CD14-positive monocyte (primary cell): Measurements from ENCODE around the gene GPR183. TPM values are rescaled to one million over a fixed set of nuclear protein-coding genes. Genes with fewer than 3 reads are reported as not detected.

Experiments used
- DNase-seq, 3 donors: peaks; one replicate each; pipeline ENCODE4 v3.0.0-alpha.2; 2011 to 2022
- H2AFZ ChIP-seq: 2 replicates; pipeline ENCODE4 v1.6.0; 2012; ENCODE audit warnings: mild to moderate bottlenecking, low read depth, low read length, inconsistent platforms; ENCODE audit not compliant: insufficient read depth, poor library complexity, severe bottlenecking
- H3K27ac ChIP-seq, 2 donors: 1 replicate in 1 of 2; 2 replicates in 1 of 2; pipeline ENCODE4 v1.5.1; 2012 to 2013; ENCODE audit warnings: low read length in 2 of 2, control low read depth in 1 of 2, inconsistent platforms in 1 of 2, low read depth in 1 of 2, mild to moderate bottlenecking in 1 of 2
- H3K27me3 ChIP-seq, 2 donors: one replicate each; pipeline versions ENCODE4 v1.6.0 to v1.6.1; 2011 to 2013; ENCODE audit warnings: low read length in 2 of 2; ENCODE audit not compliant: control insufficient read depth in 2 of 2, insufficient read depth in 2 of 2
- H3K36me3 ChIP-seq, 2 donors: replicated peaks in 1 of 2; 1 replicate in 1 of 2; 2 replicates in 1 of 2; pipeline versions ENCODE4 v1.5.1 to v1.6.1; 2012 to 2013; ENCODE audit warnings: low read length in 2 of 2, control low read depth in 1 of 2, inconsistent platforms in 1 of 2, mild to moderate bottlenecking in 1 of 2; ENCODE audit not compliant: insufficient read depth in 2 of 2, control insufficient read depth in 1 of 2
- H3K4me1 ChIP-seq, 2 donors: 1 replicate in 1 of 2; 2 replicates in 1 of 2; pipeline versions ENCODE4 v1.5.1 to v1.6.1; 2012 to 2013; ENCODE audit warnings: low read length in 2 of 2, control low read depth in 1 of 2, inconsistent platforms in 1 of 2, mild to moderate bottlenecking in 1 of 2, moderate library complexity in 1 of 2; ENCODE audit not compliant: insufficient read depth in 2 of 2, control insufficient read depth in 1 of 2
- H3K4me2 ChIP-seq: replicated peaks from 2 replicates; pipeline ENCODE3; 2012; ENCODE audit warnings: low read length, moderate library complexity, mild to moderate bottlenecking; ENCODE audit not compliant: poor library complexity, severe bottlenecking; ENCODE audit errors: extremely low read depth
- H3K4me3 ChIP-seq, 3 experiments: fragments of 200-600 bp in 1 of 3; sonication (generic) in 1 of 3; replicated peaks in 1 of 3; 1 replicate in 2 of 3; 2 replicates in 1 of 3; pipeline ENCODE4 v1.5.1; 2011 to 2013; ENCODE audit warnings: low read length in 3 of 3, mild to moderate bottlenecking in 3 of 3, control low read depth in 2 of 3, low read depth in 2 of 3, inconsistent platforms in 1 of 3, moderate library complexity in 1 of 3
- H3K79me2 ChIP-seq: 2 replicates; pipeline ENCODE4 v1.6.0; 2012; ENCODE audit warnings: mild to moderate bottlenecking, control low read depth, inconsistent platforms, low read length, moderate library complexity; ENCODE audit not compliant: insufficient read depth
- H3K9ac ChIP-seq: 2 replicates; pipeline ENCODE4 v1.6.0; 2017; ENCODE audit warnings: low read length, mild to moderate bottlenecking; ENCODE audit not compliant: insufficient read depth, poor library complexity, severe bottlenecking
- H3K9me3 ChIP-seq, 2 donors: replicated peaks in 1 of 2; 1 replicate in 1 of 2; 2 replicates in 1 of 2; pipeline versions ENCODE4 v1.5.1 to v1.6.1; 2012 to 2013; ENCODE audit warnings: low read length in 2 of 2, control low read depth in 1 of 2; ENCODE audit not compliant: control insufficient read depth in 1 of 2, insufficient read depth in 1 of 2
- H4K20me1 ChIP-seq: 2 replicates; pipeline ENCODE4 v1.6.0; 2012; ENCODE audit warnings: mild to moderate bottlenecking, low read length, control low read depth, moderate library complexity; ENCODE audit not compliant: insufficient read depth
- H3K27ac Mint-ChIP-seq, 7 donors: one replicate each; pipeline ENCODE4 v1.8.0; 2020; ENCODE audit warnings: mild to moderate bottlenecking in 7 of 7, mixed read lengths in 7 of 7, moderate library complexity in 6 of 7, inconsistent platforms in 2 of 7
- H3K27me3 Mint-ChIP-seq, 3 donors: one replicate each; pipeline ENCODE4 v1.8.0; 2021 to 2022; ENCODE audit warnings: low read depth in 3 of 3, mild to moderate bottlenecking in 3 of 3, mixed read lengths in 3 of 3, moderate library complexity in 3 of 3, inconsistent platforms in 1 of 3
- H3K36me3 Mint-ChIP-seq, 2 donors: one replicate each; pipeline ENCODE4 v1.8.0; 2020; ENCODE audit warnings: mixed read lengths in 2 of 2, inconsistent platforms in 1 of 2, mild to moderate bottlenecking in 1 of 2
- H3K4me1 Mint-ChIP-seq: one replicate; pipeline ENCODE4 v1.8.0; 2020; ENCODE audit warnings: mild to moderate bottlenecking, mixed read lengths
- H3K4me3 Mint-ChIP-seq, 2 donors: one replicate each; pipeline ENCODE4 v1.8.0; 2020; ENCODE audit warnings: mild to moderate bottlenecking in 2 of 2, mixed read lengths in 2 of 2, moderate library complexity in 1 of 2
- H3K9me3 Mint-ChIP-seq, 7 donors: one replicate each; pipeline ENCODE4 v1.8.0; 2020 to 2022; ENCODE audit warnings: mixed read lengths in 7 of 7, mild to moderate bottlenecking in 6 of 7, moderate library complexity in 6 of 7, inconsistent platforms in 2 of 7
- CTCF ChIP-seq: fragments of 200-600 bp; IDR thresholded peaks from one replicate; pipeline ENCODE4 v1.8.0; 2022; ENCODE audit warnings: antibody characterized with exemption, mild to moderate bottlenecking
- WGBS: methylation state at CpG from one replicate; pipeline ENCODE4 v1.1.5; 2013; ENCODE audit warnings: missing lambda C conversion rate; ENCODE audit not compliant: insufficient coverage; 5-methylcytosine and 5-hydroxymethylcytosine counted together
- intact Hi-C, 2 donors: fragments of 100-400 bp; cut with micrococcal nuclease; formaldehyde crosslinking; loops; one replicate each; pipeline versions ENCODE4 v1.15.0 to v1.15.1; 2023
- polyA plus RNA-seq, 3 donors: library from polyadenylated mRNA; depleted of rRNA in 1 of 3; unstranded in 2 of 3; stranded (reverse) in 1 of 3; fragments of 300-500 nt in 2 of 3; fragments of >200 nt in 1 of 3; fragmentation: Illumina TruSeq in 2 of 3; gene quantifications; 1 replicate in 2 of 3; 2 replicates in 1 of 3; pipeline ENCODE4 v1.2.3, GENCODE V29; 2012 to 2021

The GPR183 gene
- polyA plus RNA-seq, 3 donors: 190 to 459 (median 288) TPM

- Histone ChIP-seq H4K20me1 (no peaks in the 10 kb centered on the region), H2AFZ (no peak overlapping the region), H3K79me2 (no peaks in the 10 kb centered on the region), H3K9ac (no peak overlapping the region), H3K27me3 (no peaks in the 10 kb centered on the region), H3K4me3 (no peak overlapping the region), H3K27ac (no peak overlapping the region), H3K4me1 (no peaks in the 10 kb centered on the region), H3K4me2 (no peak overlapping the region), H3K36me3 (peaks cover 62 to 95% of the 10 kb centered on the region in 2 donors), H3K9me3 (no peaks in the 10 kb centered on the region)
- DNase-seq: no peak
- H3K4me1 Mint-ChIP-seq: peaks cover 7% of the 10 kb centered on the region
- peak overlapping the region in 6 of 7 donors; percentile 46 to 87 (median 66) for H3K27ac Mint-ChIP-seq
- intact Hi-C loops: no loop called here
- H3K36me3 Mint-ChIP-seq: peaks cover 93 to 95% of the 10 kb centered on the region in 2 donors
- WGBS: 94% methylated on average over 10 of the region's 11 CpGs
- H3K27me3 Mint-ChIP-seq: peaks cover 0 to 2% (median 1%) of the 10 kb centered on the region in 3 donors
- H3K4me3 Mint-ChIP-seq: no peak overlapping the region
- no peak for TF ChIP-seq CTCF
- H3K9me3 Mint-ChIP-seq: no peaks in the 10 kb centered on the region
Measured at GRCh38 chr13:99346335-99347042, 39.3 kb upstream of the GPR183 start.

GRCh38 chr13:99345345-99345744 is 38.1 kb upstream of the GPR183 start:
- TF ChIP-seq CTCF: no peak
- Histone ChIP-seq H3K9me3 (no peaks in the 10 kb centered on the region), H3K4me1 (peaks cover 2% of the 10 kb centered on the region in 2 donors), H2AFZ (no peak overlapping the region), H3K9ac (no peak overlapping the region), H3K36me3 (peaks cover 70 to 95% of the 10 kb centered on the region in 2 donors), H3K4me2 (no peak overlapping the region), H3K4me3 (no peak overlapping the region), H3K27me3 (no peaks in the 10 kb centered on the region), H3K27ac (no peak overlapping the region), H4K20me1 (no peaks in the 10 kb centered on the region), H3K79me2 (no peaks in the 10 kb centered on the region)
- Mint-ChIP-seq H3K36me3 (peaks cover 96 to 100% of the 10 kb centered on the region in 2 donors), H3K27ac (peak overlapping the region in 5 of 7 donors; percentile 3 to 54 (median 42)), H3K27me3 (peaks cover 0 to 2% (median 1%) of the 10 kb centered on the region in 3 donors), H3K4me1 (peaks cover 13% of the 10 kb centered on the region), H3K9me3 (no peaks in the 10 kb centered on the region), H3K4me3 (no peak overlapping the region)
- no peak for DNase-seq
- intact Hi-C loops: no loop called here
- WGBS: 100% methylated on average over 2 of the region's 5 CpGs
